ENCODE results near the gene ANKRD11.

Gene ANKRD11

DNA sequence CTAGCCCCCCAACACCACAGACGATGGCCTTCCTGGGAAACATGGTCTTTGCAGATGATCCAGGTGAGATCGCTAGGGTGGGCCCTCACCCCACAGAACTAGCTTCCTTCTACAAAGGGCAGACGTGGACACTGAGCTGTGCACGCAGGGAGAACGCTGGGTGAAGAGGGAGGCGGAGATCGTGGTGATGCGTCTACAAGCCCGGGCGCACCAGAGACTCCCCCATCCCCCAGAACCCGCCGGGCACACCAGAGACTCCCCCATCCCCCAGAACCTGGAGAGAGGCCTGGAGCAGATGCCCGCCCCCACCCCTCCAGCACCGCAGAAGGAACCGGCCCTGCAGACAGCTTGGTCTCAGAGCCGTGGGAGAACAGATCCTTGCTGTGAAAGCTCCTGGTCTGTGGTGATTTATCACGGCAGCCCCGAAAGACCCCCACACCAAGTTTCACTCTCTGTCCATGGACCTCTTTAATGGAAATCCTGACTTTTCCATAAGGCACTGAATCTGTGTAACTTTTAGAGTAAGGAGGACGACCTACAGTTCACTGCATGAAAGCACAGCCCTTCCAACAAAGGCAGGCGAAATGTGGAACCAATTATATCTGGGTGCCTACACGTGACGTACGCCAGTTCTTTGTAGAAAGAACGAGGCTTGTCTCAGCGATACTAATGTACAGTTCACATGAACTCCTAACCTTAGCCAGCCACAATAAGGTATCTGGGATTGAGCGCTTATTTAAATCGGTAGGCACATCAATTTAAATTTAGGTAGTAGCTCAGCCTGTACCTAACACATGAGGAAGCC, 88.5 kb downstream of the ANKRD11 start:
- H3K27ac ChIP-seq, result no peak overlapping the region
- no peak overlapping the region for H3K4me2 ChIP-seq (ENCODE audit: low read length)
- no peak overlapping the region for H3K9ac ChIP-seq
- H3K79me2 ChIP-seq, result peaks cover 69% of the 10 kb centered on the region
- no peaks in the 10 kb centered on the region for H3K27me3 ChIP-seq (ENCODE audit: control insufficient read depth, insufficient read depth, low read length)
- no peak overlapping the region for H3K4me3 ChIP-seq (ENCODE audit: low read depth, low read length)
- peaks cover 4% of the 10 kb centered on the region for H3K4me1 ChIP-seq
- H3K9me3 ChIP-seq (ENCODE audit: control insufficient read depth, low read length), result no peaks in the 10 kb centered on the region
- no peaks in the 10 kb centered on the region for H3K36me3 ChIP-seq (ENCODE audit: control insufficient read depth, insufficient read depth, low read length)
- no peak overlapping the region for H2AFZ ChIP-seq
- TF ChIP-seq, protein P1, sequence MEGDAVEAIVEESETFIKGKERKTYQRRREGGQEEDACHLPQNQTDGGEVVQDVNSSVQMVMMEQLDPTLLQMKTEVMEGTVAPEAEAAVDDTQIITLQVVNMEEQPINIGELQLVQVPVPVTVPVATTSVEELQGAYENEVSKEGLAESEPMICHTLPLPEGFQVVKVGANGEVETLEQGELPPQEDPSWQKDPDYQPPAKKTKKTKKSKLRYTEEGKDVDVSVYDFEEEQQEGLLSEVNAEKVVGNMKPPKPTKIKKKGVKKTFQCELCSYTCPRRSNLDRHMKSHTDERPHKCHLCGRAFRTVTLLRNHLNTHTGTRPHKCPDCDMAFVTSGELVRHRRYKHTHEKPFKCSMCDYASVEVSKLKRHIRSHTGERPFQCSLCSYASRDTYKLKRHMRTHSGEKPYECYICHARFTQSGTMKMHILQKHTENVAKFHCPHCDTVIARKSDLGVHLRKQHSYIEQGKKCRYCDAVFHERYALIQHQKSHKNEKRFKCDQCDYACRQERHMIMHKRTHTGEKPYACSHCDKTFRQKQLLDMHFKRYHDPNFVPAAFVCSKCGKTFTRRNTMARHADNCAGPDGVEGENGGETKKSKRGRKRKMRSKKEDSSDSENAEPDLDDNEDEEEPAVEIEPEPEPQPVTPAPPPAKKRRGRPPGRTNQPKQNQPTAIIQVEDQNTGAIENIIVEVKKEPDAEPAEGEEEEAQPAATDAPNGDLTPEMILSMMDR (IDR thresholded peaks at IDR 0.05), result no peak

DNA sequence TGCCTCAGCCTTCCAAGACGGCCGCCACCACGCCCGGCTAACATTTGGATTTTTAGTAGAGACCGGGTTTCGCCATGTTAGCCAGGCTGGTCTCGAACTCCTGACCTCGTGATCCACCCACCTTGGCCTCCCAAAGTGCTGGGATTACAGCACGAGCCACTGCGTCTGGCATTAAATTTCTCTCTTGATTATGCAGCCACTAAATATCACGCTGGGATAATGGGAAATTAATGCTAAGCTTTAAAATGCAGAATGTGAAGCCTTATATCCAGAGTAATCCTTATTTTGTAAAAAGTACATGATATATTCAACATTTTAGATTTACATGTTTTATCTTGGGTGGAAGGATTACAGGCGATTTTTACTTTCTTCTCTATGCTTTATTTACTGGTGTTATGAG, 89.2 kb downstream of the ANKRD11 start:
- no peaks in the 10 kb centered on the region for H3K27me3 ChIP-seq (ENCODE audit: control insufficient read depth, insufficient read depth, low read length)
- no peak overlapping the region for H2AFZ ChIP-seq
- H3K4me2 ChIP-seq (ENCODE audit: low read length), result no peak overlapping the region
- no peaks in the 10 kb centered on the region for H3K36me3 ChIP-seq (ENCODE audit: control insufficient read depth, insufficient read depth, low read length)
- peaks cover 62% of the 10 kb centered on the region for H3K79me2 ChIP-seq
- TF ChIP-seq, protein P1 (IDR thresholded peaks at IDR 0.05), result no peak
- no peak overlapping the region for H3K9ac ChIP-seq
- H3K27ac ChIP-seq, result no peak overlapping the region
- H3K9me3 ChIP-seq (ENCODE audit: control insufficient read depth, low read length), result no peaks in the 10 kb centered on the region
- peaks cover 4% of the 10 kb centered on the region for H3K4me1 ChIP-seq
- no peak overlapping the region for H3K4me3 ChIP-seq (ENCODE audit: low read depth, low read length)

DNA sequence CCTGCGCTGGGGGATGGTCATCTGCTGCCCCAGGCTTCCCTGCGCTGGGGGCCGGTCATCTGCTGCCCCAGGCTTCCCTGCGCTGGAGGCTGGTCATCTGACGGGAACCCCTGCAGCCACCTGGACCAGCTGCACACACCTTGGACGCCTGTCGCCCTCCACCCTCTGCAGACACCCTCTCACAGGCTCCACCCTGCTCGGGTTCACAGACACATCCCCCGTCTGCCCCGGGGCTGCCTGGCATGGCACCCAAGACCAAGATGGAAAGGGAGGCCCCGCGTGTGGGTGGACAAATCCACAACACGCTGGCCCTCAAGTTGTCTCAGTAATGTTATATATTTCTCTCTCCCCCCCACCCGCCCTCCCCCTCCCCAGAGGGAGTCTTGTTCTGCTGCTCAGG, 89.6 kb downstream of the ANKRD11 start:
- Histone ChIP-seq H3K27me3 (ENCODE audit: control insufficient read depth, insufficient read depth, low read length) (no peaks in the 10 kb centered on the region), H3K9ac (no peak overlapping the region), H3K4me1 (peaks cover 4% of the 10 kb centered on the region), H3K9me3 (ENCODE audit: control insufficient read depth, low read length) (no peaks in the 10 kb centered on the region), H3K4me3 (ENCODE audit: low read depth, low read length) (no peak overlapping the region), H3K79me2 (peaks cover 59% of the 10 kb centered on the region), H3K4me2 (ENCODE audit: low read length) (no peak overlapping the region), H3K36me3 (ENCODE audit: control insufficient read depth, insufficient read depth, low read length) (no peaks in the 10 kb centered on the region), H2AFZ (no peak overlapping the region), H3K27ac (no peak overlapping the region)
- TF ChIP-seq, protein P1 (IDR thresholded peaks at IDR 0.05), result no peak

DNA sequence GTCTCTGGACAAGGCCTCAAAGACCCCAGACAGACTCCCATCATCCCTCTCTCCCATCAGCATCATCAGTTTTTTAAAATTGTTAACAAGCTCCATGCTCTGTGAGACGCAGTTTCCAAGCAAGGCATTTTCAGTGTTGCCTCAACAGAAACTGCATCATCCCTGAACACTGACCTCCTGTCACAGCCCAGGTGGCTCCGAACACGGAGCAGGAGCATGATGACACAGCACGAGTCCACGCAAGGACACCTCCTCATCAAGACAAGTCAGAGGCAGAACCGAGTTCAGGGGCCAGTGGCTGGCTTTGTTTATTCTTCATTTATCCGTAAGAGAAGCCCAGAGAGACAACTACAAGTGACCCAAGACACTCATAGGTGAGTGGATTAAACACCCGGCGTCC, 91.4 kb downstream of the ANKRD11 start:
- Histone ChIP-seq H3K4me1 (peaks cover 10% of the 10 kb centered on the region), H3K36me3 (ENCODE audit: control insufficient read depth, insufficient read depth, low read length) (no peaks in the 10 kb centered on the region), H3K4me2 (ENCODE audit: low read length) (no peak overlapping the region), H3K9me3 (ENCODE audit: control insufficient read depth, low read length) (no peaks in the 10 kb centered on the region), H3K9ac (no peak overlapping the region), H3K27ac (no peak overlapping the region), H3K27me3 (ENCODE audit: control insufficient read depth, insufficient read depth, low read length) (no peaks in the 10 kb centered on the region), H3K79me2 (peaks cover 41% of the 10 kb centered on the region), H3K4me3 (ENCODE audit: low read depth, low read length) (no peak overlapping the region), H2AFZ (no peak overlapping the region)
- TF ChIP-seq, protein P1 (IDR thresholded peaks at IDR 0.05), result no peak

All from parathyroid adenoma (tissue), 2 donors.